GM18508 (cell line): Measurements from ENCODE around the gene LOXL1.

ENCODE experiments used
- ATAC-seq: cut with Tn5 transposase; IDR thresholded peaks from one replicate; pipeline ENCODE4 v1.9.1; 2021; ENCODE audit warnings: moderate number of reproducible peaks; ENCODE audit not compliant: insufficient read depth, unreplicated experiment

Gene LOXL1, protein sequence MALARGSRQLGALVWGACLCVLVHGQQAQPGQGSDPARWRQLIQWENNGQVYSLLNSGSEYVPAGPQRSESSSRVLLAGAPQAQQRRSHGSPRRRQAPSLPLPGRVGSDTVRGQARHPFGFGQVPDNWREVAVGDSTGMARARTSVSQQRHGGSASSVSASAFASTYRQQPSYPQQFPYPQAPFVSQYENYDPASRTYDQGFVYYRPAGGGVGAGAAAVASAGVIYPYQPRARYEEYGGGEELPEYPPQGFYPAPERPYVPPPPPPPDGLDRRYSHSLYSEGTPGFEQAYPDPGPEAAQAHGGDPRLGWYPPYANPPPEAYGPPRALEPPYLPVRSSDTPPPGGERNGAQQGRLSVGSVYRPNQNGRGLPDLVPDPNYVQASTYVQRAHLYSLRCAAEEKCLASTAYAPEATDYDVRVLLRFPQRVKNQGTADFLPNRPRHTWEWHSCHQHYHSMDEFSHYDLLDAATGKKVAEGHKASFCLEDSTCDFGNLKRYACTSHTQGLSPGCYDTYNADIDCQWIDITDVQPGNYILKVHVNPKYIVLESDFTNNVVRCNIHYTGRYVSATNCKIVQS

DNA sequence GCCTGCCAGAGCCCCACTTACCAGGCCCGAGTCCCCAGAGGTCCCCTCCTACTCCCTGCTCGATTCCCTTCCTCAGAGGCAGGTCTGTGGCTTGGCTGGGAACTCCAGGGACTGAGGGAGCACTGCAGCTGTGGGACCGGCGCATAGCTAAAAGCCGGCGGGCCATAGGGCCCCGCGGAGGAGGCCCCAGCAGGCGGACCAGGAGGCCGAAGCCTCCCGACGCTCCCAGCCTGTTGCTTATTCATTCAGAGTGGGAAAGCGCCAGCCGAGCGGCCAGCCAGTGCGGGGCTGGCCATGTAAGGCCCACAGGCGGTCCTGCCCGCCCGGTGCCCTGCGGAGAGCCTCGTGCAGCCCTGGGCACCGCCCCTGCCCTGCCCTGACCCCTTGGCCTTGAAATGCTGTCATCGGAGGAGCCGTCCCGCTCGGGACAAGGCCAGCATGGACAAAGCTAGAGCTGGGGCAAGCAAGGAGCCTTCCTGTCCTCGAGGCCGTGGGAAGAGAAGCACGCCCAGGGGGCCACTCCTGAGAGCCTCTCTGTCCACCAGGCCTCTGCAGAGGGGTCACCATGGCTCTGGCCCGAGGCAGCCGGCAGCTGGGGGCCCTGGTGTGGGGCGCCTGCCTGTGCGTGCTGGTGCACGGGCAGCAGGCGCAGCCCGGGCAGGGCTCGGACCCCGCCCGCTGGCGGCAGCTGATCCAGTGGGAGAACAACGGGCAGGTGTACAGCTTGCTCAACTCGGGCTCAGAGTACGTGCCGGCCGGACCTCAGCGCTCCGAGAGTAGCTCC, at the start of gene LOXL1:
TSS of gene LOXL1 (plus strand) at position 244 of the 784 bp plus-strand sequence. CDS start at position 566, 322 bp downstream.
- ATAC-seq = no peak

DNA sequence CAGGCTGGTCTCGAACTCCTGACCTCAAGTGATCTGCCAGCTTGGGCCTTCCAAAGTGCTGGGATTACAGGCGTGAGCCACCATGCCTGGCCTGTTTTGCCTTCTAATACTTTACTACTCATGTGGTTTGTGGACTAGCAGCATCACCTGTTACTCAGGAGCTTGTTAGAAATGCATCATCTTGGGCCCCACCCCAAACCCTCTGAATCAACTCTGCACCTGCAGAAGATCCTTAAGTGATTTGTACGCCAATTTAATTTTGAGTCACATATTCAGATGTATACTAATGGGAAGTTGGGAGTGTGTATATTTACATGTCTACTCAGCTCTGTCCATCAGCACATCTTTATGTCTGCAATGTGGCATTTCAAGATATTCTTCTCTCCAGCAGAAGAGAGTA, 46.8 kb upstream of the LOXL1 start:
- ATAC-seq = no peak

DNA sequence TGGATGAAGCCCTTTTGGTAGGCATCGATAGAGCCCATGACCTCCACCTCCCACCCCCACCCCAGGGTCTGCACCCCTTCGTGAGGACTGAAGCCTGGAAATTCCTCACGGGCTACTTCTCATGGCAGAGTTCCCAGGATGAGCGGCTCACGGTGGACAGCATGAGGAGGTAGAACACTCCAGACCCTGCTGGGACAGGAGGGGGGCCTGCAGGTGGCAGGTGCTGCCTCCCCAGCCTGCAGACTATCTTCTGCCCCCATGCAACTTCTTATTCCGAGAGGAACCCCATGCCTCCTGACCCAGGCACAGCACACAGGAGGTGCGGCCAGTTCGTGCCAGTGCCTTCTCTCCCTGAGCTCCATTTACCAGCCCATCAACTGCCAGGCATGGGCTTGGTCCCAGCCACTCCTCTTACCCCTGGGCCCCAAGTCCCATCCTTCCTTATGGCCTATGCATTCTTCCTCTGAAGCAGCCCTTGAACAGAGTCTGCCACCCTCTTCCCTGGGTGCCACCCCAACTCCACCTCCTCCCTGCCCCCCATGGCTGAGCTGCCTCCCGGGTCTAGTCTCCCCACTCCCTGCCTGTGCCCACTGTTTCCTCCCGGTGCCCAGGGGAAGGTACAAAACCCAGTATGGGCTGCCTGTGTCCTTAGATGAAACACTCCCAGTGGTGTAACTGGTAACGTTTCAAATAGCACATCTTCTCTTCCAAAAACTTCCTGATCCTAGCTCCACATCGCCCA, 44.5 kb upstream of the LOXL1 start:
- ATAC-seq = no peak

DNA sequence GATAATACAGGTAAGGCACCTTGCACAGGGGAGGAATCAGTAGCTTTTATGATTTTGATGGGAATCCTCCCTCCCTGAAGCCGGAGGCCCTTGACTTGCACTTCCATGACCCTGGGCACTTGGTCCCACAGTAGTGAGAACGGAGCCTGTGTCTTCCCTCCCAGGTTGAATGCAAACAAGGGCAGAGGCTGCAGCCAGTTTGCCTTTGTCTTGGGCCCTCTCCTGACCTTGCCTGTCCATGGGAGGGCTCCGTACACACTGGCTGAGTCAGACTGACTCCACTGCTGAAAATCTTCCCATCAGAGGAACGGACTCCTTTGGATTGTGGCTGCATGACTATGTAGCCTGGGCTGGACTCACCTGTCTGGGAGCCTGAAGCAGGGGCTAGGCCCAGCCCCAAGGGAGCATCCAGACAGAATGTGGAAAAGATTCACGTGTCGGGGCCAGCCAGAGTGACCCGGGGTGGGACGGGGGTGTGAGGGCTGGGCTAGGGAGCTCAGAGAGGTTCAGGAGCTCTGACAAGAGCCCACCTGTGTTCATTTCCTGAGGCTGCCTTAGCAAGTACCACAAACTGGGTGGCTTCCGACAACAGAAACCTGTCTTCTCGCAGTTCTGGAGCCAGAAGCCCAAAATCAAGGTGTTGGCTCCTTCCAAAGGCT, 43.4 kb upstream of the LOXL1 start:
- ATAC-seq = no peak

DNA sequence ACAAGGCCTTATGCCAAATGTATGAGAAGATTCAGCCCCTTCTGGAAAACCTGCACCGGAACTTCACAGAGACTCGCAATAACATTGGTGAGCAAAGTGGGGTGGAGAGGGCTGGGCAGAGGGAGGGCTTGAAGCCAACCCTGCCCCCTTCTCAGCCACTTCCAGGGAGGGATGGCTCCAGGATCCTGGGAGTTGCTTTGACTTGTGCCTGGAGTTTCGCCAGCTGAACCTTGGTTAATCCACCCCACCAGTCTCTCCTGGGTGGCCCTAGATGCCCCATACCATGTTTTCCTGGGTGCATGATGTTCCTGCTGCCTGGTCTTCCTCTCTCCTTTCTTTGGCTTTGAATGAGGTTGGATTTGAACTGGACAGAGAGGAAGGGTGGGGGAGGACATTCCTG, 42.1 kb upstream of the LOXL1 start:
- no peak for ATAC-seq

DNA sequence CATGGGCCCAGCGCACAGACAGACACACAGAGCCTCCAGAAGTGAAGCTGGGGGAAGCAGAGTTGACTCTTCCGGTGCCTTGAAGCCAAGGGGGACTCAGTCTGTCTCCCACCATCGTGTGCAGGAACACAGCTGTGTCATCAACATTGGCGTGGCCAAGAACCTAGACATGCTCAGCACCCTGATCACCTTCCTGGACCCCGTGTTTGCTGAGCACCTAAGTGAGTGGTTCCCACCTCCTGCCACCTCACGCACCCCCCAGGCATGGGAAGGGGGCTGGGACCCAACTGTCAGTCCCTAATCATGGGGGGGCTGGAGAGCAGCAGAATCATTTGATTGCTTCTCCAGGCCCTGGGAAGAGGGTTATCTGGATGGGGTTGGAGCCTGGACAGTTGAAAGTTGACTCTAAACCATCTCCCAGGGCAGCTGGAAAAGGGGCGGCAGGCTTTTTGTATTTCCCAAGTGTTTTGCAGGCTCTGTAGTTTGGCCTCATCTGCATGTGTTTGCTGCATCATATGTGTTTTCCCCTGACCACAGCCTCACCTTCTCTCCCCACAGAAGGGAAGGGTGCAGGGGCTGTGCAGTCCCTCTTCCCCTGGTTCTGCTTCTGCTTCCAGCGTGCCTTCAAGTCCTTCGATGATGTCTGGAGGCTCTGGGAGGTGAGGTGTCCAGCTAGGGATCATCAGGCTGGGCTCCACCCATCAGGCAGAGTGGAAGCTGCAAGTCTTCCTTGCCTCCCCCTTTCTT, 40.1 kb upstream of the LOXL1 start:
- ATAC-seq = no peak

DNA sequence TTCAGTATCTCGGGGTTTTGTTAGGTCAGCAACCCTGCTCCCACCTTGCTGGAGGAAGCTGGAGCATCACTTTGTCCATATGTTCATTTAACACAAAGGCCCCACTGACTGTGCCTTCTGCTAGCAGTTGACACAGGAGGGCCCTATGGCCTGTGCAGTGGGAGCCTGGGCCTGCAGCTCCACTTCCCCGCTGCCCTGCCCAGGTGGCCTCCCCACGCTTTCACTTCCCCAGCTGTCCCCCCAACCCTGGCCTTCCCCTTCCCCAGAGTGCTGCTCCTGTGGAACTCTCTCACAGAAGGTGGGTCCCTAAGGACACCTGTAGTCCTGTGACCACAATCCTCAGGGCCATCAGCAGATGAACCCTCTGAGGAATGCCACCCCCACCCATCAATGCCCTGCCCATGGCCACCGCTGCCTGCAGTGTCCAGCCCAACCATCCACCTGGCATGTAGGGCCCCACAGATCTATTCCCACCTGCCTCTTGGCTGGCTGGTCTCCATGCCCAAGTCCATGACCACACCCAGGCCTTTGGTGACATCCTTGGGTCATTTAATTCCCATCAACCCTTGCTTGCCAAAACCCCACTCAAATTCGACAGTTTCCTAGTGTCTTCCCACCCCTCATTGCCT, 39.4 kb upstream of the LOXL1 start:
- no peak for ATAC-seq

DNA sequence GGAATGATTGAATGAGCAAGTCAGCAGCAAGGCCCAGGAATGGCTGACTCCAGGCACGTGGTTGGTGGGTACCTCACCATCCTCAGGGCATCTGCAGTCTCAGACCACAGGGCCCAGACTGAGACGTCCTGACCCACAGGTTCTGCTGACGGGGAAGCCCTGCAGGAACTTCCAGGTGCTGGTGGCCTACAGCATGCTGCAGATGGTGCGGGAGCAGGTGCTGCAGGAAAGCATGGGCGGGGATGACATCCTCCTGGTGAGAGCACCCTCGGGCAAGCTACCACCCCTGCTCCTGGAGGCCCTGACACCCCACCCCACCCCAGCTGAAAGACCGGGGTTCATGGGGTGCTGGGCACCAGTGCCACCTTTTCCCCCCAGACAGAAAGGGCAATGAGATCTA, 38.8 kb upstream of the LOXL1 start:
- no peak for ATAC-seq

DNA sequence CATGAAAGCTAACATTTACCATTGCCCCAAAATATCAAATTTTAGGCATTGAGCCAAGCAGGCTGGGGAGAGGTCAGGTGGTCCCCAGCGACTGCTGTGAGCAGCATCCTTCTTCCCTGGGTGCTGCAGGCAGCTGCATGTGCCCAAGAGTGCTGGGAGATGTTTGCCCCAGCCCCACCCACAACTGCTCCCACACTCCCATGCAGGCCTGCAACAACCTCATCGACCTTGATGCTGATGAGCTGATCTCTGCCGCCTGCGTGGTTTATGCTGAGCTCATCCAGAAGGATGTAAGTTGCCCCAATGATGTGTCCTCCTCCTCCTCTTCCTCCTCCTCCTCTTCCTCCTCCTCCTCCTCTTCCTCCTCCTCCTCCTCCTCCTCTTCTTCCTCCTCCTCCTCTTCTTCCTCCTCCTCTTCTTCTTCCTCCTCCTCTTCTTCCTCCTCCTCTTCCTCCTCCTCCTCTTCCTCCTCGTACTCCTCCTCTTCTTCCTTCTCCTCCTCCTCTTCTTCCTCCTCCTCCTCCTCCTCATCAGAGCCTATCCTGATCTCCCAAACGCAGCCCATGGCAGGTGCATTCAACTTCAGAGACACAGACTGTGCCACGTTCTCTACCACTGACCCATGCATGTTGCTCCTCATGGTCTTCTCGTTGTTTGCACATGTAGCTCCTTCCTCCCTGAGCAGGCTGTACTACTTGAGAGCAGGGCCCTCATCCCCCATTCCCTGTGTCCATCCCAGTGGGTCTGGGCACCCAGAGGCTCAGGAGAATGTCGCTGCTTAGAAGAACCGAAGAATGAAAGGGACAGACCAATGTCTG, 37.8 kb upstream of the LOXL1 start:
- ATAC-seq = no peak

DNA sequence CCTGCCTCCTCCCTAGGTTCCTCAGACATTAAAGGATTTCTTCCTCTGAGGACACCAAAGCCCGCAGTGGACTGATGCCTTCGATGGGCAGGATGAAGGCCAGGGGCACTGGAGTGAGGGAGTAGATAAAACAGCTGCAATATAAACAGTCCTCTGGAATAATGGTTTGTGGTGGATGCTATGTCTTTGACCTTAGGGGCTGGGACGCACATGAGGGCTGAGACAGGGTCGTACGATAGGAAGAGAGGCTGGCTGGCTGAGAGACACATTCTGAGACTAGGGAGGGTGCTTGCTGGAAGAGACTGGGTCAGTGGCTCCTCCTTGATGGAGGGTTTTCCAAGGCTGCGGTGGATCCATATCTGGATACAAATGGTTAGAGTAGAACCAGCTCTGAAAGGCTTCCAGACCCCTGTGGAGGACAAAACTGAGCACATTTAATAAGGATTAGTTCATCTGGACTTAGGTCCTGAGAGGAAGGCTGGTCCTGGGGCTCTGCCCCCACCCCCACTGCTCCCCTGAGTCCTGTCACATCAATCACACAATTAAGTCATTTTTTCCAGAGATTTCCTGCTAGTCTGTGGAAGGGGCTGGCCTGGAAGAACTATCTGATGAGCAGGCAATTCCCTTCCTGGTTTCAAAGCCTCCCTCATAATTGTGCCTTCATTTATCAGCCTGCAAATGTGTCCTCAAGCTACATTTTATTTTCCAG, 37.1 kb upstream of the LOXL1 start:
- ATAC-seq = no peak

DNA sequence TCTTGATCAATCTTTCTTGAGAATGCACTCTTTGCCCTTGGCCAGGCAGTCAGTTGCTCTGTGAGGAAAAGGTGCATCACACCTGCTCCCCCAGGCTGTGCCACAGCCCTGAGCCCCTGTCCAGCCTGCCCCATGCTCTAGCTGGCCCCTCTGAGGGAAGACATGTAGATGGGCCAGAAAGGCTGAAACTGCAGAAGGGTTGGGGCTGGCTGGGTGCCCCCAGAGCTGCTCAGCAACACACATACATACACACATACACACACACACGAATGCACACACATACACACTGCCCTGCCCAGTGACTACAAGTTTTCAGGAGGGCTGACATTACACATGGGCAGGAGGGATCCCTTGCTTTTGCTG, 36.5 kb upstream of the LOXL1 start:
- no peak for ATAC-seq

DNA sequence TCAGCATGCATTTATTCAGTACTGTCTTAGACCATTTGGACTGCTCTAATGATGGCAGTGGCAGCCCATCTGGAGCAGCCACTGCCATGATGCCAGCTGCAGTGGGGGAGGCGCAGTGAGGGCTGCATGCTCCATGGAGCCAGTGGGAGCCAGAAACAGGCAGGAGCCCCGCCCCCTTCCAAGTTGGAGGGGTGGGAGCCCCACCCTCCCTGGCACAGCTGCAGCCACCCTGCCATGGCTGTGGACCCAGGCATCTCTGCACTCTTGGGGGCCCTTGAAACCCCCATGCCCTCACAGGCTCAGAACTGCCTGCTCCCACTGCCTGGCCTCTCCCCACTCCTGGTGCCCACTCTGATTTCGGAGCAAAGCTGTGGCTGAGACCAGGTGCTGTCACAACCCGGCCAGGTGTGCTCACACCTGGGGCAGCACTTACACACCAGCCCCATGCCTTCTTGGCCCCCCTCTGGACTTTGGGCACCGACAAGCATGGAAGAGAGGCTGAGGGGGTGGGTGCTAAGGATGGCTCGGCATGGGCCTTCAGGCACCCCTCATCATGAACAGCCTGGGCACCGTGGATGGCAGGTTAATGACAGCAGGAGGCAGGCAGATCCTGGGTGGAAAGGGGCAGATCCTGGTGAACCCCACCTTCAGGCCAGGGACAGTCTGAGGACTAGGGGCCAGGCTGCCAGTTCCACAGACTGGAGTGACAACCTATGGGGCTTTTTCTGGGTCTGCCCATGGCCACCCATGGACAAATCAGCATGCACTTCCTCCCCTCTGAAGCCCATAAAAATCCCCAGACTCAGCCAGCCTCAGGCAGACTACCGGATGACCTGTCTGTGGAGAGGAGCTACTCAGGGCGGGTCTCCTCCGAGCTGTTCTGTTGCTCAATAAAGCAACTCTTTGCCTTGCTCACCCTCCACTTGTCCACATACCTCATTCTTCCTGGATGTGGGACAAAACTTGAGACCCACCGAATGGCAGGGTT, 34.6 kb upstream of the LOXL1 start:
- ATAC-seq = no peak

DNA sequence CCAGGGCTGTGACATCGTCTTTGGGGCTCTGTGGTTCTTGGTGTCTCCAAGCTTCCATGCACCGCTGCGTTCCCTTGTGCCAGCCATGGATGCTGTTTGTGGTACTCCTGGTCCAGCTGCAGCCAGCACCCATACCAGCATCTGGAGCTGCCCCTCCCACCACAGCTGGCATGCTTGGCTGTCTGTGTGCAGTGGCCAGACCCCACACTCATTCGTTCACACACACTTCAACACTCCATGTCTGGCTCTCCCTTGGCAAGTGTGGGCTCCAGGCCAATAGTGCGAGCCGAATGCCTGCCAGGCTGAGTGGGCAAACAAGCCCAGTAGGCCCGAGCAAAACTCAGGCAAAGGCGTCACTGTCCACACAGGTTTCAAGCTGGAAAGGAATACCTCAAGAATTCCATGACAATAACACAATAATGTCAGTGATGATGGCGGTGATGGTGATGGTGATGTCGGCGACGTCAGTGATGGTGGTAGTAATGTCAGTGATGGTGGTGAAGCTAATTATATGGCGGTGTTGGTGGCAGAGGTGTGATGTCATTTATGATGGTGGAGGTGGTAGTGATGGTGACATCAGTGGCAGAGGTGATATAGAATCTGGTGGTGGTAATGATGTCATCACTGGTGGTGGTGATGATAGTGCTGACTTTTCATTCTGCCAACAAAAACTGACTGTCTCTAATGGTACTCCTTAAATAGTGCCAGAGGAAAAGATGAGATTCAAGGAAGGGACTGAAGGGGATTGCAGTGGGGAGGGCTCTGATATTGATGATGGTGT, 33.6 kb upstream of the LOXL1 start:
- no peak for ATAC-seq

DNA sequence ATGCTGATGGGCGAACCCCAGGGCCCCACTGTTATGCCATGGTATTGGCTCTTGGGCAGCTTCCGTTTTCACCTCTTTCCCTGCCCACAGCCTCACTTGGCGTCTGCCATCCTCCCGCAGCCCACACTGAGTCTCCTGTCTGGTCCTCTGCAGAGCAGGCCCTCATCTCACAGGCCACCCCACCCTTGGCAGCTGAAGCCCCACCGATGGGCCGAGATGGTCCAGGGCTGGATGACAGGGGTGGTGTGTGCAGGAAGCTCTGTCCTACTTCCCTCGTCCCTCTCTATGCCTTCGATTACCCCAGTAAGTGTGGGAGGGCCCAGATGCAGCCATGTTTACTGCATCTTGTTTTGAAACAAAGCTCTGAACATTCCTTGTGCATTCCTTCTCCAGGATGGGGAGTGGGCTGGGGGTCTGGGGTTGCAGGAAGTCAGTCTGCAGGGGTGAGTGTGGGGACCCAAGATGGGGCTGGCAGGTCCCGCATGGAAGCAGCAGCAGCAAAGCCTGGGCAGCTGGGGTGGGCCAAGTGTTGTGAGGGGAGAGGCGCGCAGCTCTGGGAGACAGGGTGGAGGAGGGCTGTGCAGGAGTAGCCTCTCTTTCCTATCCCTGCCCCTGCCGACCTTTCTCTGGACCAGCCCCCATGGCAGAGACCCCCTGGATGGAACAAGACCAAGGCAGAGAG, 32.0 kb upstream of the LOXL1 start:
- ATAC-seq = no peak
